PC-3 (cell line): ENCODE data around the gene NUDT16. TPM values are rescaled to one million over a fixed set of nuclear protein-coding genes. Genes with fewer than 3 reads are reported as not detected.

ENCODE experiments used
- ATAC-seq: fragments of 200-7000 bp; cut with Tn5 transposase; 2 replicates; pipeline ENCODE4 v1.9.1; 2020; ENCODE audit warnings: mild to moderate bottlenecking, moderate library complexity
- BruUV-seq: library from RNA; stranded (reverse); fragments of 400-500 nt; replicated peaks from 2 replicates; lab custom pipeline; 2021; lab: Mats Ljungman, UMichigan
- CTCF ChIA-PET: fragments of 300-600 bp; sonication (Branson Sonifier 250); formaldehyde crosslinking; loops from one replicate; lab custom pipeline; 2022; ENCODE audit warnings: antibody characterized with exemption; lab: Charles Lee
- POLR2A ChIA-PET: fragments of 300-600 bp; sonication (Branson Sonifier 250); formaldehyde crosslinking; loops from one replicate; lab custom pipeline; 2022; ENCODE audit warnings: antibody characterized with exemption; ENCODE audit not compliant: unreplicated experiment; lab: Charles Lee
- DNase-seq: peaks from one replicate; pipeline ENCODE4 v3.0.0-alpha.2; 2015
- H2AFZ ChIP-seq: fragments of 300-600 bp; sonication (generic); 2 replicates; pipeline ENCODE4 v1.6.0; 2016; ENCODE audit warnings: antibody characterized with exemption, low read length
- H3F3A ChIP-seq: fragments of 300-600 bp; sonication (generic); one replicate; pipeline ENCODE4 v1.6.0; 2017; ENCODE audit warnings: antibody characterized with exemption, low read length, control low read depth, mild to moderate bottlenecking; ENCODE audit not compliant: unreplicated experiment
- H3K27ac ChIP-seq: fragments of 300-600 bp; sonication (generic); 2 replicates; pipeline ENCODE4 v1.5.1; 2016; ENCODE audit warnings: mild to moderate bottlenecking, low read length
- H3K27me3 ChIP-seq: fragments of 300-600 bp; sonication (generic); 2 replicates; pipeline ENCODE4 v1.6.1; 2016; ENCODE audit warnings: low read length, mixed read lengths
- H3K36me3 ChIP-seq: fragments of 300-600 bp; sonication (generic); 2 replicates; pipeline ENCODE4 v1.6.1; 2016; ENCODE audit warnings: low read depth, mixed run types, low read length, mixed read lengths
- H3K4me1 ChIP-seq: fragments of 300-600 bp; sonication (generic); 2 replicates; pipeline ENCODE4 v1.5.1; 2016; ENCODE audit warnings: low read length; ENCODE audit not compliant: insufficient read depth
- H3K4me2 ChIP-seq: fragments of 300-600 bp; sonication (generic); 2 replicates; pipeline ENCODE4 v1.6.0; 2016; ENCODE audit warnings: low read length
- H3K4me3 ChIP-seq: fragments of 300-600 bp; sonication (generic); 2 replicates; pipeline ENCODE4 v1.5.1; 2016; ENCODE audit warnings: mild to moderate bottlenecking, low read length, mixed read lengths
- H3K79me2 ChIP-seq: fragments of 300-600 bp; sonication (generic); 2 replicates; pipeline ENCODE4 v1.6.1; 2017; ENCODE audit warnings: low read length, mixed read lengths
- H3K9ac ChIP-seq: fragments of 300-600 bp; sonication (generic); 2 replicates; pipeline ENCODE4 v1.6.0; 2016; ENCODE audit warnings: mild to moderate bottlenecking, low read length
- H3K9me2 ChIP-seq: fragments of 300-600 bp; sonication (generic); replicated peaks from 2 replicates; pipeline ENCODE4 v1.6.1; 2016; ENCODE audit warnings: mixed run types, low read length, mixed read lengths
- H3K9me3 ChIP-seq: fragments of 300-600 bp; sonication (generic); 2 replicates; pipeline ENCODE4 v1.6.1; 2016; ENCODE audit warnings: low read length, mixed read lengths
- H4K20me1 ChIP-seq: fragments of 300-600 bp; sonication (generic); 2 replicates; pipeline ENCODE4 v1.6.1; 2016; ENCODE audit warnings: low read length, mixed read lengths
- EZH2 ChIP-seq: fragments of 300-600 bp; sonication (generic); IDR thresholded peaks from one replicate; pipeline ENCODE4 v1.6.1; 2017; ENCODE audit warnings: antibody characterized with exemption, mild to moderate bottlenecking, low read length; ENCODE audit not compliant: unreplicated experiment
- EZH2phosphoT487 ChIP-seq: fragments of 300-600 bp; sonication (generic); IDR thresholded peaks from 2 replicates; pipeline ENCODE4 v1.6.1; 2018; ENCODE audit warnings: mild to moderate bottlenecking, antibody characterized with exemption, low read length, borderline replicate concordance
- intact Hi-C: fragments of 100-400 bp; cut with micrococcal nuclease; formaldehyde crosslinking; loops from 2 replicates; pipeline ENCODE4 v1.9.0; 2023
- total RNA-seq: library from RNA; depleted of rRNA; stranded (reverse); fragments of >200 nt; gene quantifications from 2 replicates; pipeline ENCODE4 v1.2.3, GENCODE V29; 2014
- TF ChIP-seq, protein P1 (sequence below): fragments of 300-600 bp; sonication (generic); conservative IDR thresholded peaks from 2 replicates; pipeline ENCODE4 v1.5.1; 2017; ENCODE audit warnings: antibody characterized with exemption, low read depth, mild to moderate bottlenecking, low read length

Gene NUDT16
- total RNA-seq, 1 experiment from 2014 or later: 7.9 TPM

DNA sequence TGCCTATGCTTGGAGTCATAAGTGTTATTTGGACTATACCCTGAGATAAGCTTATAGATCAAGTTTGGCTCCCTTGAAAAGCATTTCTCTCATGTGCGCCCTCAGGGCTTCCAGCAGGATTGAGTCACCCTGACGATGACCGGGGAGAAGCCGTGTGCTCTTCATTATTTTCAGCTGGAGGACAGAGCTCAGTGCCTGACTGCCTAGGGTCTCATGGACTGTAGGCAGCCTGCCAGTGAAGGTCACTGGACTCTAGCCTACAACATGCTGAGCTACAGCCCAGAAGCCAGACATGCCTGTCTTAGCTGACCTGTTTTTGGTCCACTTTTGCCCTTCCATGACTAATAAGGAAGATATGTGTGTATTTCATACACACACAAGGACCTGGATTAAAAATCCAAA lies 31.6 kb upstream of the NUDT16 start:
- peak overlapping the region; percentile 12; the same call in 1 of the 2 replicates for H3K4me3 ChIP-seq
- H3F3A ChIP-seq: no peaks in the 10 kb centered on the region
- DNase-seq (peak; percentile 89), ATAC-seq (peak; percentile 53)
- POLR2A ChIA-PET: interaction anchor here (0.7 kb wide), 1 partner anchor 152 kb away, joined by 5 read pairs; no protein-coding TSS in a partner anchor
- H3K36me3 ChIP-seq: no peaks in the 10 kb centered on the region
- BruUV-seq: no TSS peak
- peaks cover 69% of the 10 kb centered on the region for H3K4me1 ChIP-seq
- TF ChIP-seq, protein P1, sequence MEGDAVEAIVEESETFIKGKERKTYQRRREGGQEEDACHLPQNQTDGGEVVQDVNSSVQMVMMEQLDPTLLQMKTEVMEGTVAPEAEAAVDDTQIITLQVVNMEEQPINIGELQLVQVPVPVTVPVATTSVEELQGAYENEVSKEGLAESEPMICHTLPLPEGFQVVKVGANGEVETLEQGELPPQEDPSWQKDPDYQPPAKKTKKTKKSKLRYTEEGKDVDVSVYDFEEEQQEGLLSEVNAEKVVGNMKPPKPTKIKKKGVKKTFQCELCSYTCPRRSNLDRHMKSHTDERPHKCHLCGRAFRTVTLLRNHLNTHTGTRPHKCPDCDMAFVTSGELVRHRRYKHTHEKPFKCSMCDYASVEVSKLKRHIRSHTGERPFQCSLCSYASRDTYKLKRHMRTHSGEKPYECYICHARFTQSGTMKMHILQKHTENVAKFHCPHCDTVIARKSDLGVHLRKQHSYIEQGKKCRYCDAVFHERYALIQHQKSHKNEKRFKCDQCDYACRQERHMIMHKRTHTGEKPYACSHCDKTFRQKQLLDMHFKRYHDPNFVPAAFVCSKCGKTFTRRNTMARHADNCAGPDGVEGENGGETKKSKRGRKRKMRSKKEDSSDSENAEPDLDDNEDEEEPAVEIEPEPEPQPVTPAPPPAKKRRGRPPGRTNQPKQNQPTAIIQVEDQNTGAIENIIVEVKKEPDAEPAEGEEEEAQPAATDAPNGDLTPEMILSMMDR: no peak
- TF ChIP-seq EZH2phosphoT487 (no peak), EZH2 (no peak)
- H3K27ac ChIP-seq: peak overlapping the region; percentile 85
- H2AFZ ChIP-seq: no peak overlapping the region
- intact Hi-C loops: loop anchor here (5.0 to 10.0 kb wide), 2 partner anchors 32 to 135 kb away; partner anchors contain the start of gene NUDT16
- no peaks in the 10 kb centered on the region for H3K9me2 ChIP-seq
- no peaks in the 10 kb centered on the region for H3K27me3 ChIP-seq
- peak overlapping the region; percentile 55 for H3K4me2 ChIP-seq
- no peaks in the 10 kb centered on the region for H4K20me1 ChIP-seq
- no peaks in the 10 kb centered on the region for H3K79me2 ChIP-seq
- no peaks in the 10 kb centered on the region for H3K9me3 ChIP-seq
- CTCF ChIA-PET: no interaction called here
- no peak overlapping the region for H3K9ac ChIP-seq

DNA sequence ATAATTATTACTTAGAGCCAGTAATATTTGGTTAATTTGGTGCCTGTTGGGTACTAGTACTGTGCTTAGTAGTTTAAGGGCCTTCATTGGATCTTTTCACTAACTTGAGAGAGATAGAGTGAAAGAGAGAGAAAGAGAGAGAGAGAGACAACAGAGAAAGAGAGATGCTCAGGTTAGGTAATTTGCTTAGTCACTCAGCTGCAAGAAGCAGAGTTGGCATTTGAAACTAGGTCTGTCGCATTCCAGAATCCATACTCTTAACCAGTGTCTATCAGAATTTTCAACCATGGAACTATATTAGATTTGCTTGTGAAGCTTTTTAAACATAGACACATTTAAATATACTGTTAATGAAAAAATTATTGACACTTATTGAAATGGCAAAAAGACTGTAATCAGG lies 31.1 kb upstream of the NUDT16 start:
- Histone ChIP-seq H3K9me2 (no peaks in the 10 kb centered on the region), H2AFZ (no peak overlapping the region), H4K20me1 (no peaks in the 10 kb centered on the region), H3K4me3 (peak overlapping the region; percentile 12; the same call in 1 of the 2 replicates), H3K27ac (peak overlapping the region; percentile 85), H3K36me3 (no peaks in the 10 kb centered on the region), H3K27me3 (no peaks in the 10 kb centered on the region), H3K79me2 (no peaks in the 10 kb centered on the region), H3K4me1 (peaks cover 69% of the 10 kb centered on the region), H3K4me2 (peak overlapping the region; percentile 55), H3F3A (no peaks in the 10 kb centered on the region), H3K9me3 (no peaks in the 10 kb centered on the region), H3K9ac (no peak overlapping the region)
- TF ChIP-seq, protein P1: no peak
- TF ChIP-seq EZH2phosphoT487 (no peak), EZH2 (no peak)
- ChIA-PET POLR2A (no interaction called here), CTCF (no interaction called here)
- DNase-seq: peak; percentile 63
- BruUV-seq: no TSS peak
- intact Hi-C loops: no loop called here
- ATAC-seq: 0 out of 2 replicates have a peak, but pooled peaks have one; percentile 7
